GM12801 (cell line): ENCODE data around the gene TMEM234.

Source experiments
- TF ChIP-seq, protein P1 (sequence below): IDR thresholded peaks from one replicate; pipeline ENCODE4 v1.5.1; 2011; ENCODE audit warnings: control low read depth; ENCODE audit not compliant: insufficient read length; ENCODE audit errors: extremely low read depth

TMEM234 gene

DNA sequence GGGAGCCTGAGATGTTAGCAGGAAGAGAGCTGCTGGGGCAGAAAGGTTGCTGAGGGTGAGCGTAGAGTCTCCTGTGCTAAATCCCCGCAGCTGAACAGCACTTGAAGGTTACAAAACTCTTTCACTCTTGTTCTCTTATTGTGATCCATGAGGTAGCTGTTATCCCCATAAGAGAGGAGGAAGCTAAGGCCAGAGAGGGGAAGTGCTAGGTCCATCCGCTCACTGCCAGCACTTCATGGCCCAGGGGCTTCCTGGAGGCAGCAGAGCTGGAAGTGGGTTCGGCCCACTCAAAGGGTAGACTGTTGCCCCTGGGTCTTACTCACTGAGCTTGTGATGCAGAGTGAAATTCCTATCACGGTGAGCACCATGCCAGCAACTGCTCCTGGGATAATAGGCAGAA lies 5.6 kb downstream of the TMEM234 start:
- TF ChIP-seq, protein P1, sequence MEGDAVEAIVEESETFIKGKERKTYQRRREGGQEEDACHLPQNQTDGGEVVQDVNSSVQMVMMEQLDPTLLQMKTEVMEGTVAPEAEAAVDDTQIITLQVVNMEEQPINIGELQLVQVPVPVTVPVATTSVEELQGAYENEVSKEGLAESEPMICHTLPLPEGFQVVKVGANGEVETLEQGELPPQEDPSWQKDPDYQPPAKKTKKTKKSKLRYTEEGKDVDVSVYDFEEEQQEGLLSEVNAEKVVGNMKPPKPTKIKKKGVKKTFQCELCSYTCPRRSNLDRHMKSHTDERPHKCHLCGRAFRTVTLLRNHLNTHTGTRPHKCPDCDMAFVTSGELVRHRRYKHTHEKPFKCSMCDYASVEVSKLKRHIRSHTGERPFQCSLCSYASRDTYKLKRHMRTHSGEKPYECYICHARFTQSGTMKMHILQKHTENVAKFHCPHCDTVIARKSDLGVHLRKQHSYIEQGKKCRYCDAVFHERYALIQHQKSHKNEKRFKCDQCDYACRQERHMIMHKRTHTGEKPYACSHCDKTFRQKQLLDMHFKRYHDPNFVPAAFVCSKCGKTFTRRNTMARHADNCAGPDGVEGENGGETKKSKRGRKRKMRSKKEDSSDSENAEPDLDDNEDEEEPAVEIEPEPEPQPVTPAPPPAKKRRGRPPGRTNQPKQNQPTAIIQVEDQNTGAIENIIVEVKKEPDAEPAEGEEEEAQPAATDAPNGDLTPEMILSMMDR: no peak

- TF ChIP-seq, protein P1: no peak
Observed at GRCh38 chr1:32215629-32216480, 6.3 kb downstream of the TMEM234 start.

DNA sequence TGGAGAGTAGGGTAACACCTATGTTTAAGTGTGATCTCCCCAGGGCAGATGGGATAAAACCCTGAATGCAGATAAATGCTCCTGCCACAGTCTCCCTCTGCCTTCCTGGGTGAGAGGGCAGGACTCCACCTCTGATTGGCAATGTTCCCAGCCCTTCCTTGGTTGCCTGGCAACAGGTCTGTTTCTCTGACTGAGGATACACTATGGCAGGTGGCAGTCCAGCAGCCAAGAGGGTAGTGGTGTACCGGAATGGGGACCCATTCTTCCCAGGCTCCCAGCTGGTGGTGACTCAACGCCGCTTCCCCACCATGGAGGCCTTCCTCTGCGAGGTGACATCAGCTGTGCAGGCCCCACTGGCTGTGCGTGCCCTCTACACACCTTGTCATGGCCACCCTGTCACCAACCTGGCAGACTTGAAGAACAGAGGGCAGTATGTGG lies 13.2 kb downstream of the TMEM234 start, which contains the start of gene DCDC2B:
Gene DCDC2B, plus strand, starts transcription at position 199 of the 438 bp plus-strand sequence. Its CDS starts 5 bp downstream, at position 204.
- TF ChIP-seq, protein P1: no peak

DNA sequence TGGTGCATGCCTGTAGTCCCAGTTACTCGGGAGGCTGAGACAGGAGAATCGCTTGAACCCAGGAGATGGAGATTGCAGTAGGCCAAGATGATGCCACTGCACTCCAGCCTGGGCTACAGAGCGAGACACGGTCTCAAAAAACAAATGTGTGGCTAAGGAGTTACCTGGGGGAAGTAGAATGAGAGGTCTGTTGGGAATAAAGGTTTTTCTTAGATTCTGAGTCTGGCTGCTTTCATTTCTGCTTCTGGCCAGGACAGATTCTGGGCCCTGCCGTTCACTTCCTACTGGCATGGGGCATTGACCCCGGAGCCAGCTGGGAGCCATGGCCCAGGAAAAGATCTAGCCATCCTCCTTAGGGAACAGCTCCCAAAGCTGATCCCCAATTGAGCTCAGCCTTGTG lies 13.7 kb downstream of the TMEM234 start:
- TF ChIP-seq, protein P1: no peak

DNA sequence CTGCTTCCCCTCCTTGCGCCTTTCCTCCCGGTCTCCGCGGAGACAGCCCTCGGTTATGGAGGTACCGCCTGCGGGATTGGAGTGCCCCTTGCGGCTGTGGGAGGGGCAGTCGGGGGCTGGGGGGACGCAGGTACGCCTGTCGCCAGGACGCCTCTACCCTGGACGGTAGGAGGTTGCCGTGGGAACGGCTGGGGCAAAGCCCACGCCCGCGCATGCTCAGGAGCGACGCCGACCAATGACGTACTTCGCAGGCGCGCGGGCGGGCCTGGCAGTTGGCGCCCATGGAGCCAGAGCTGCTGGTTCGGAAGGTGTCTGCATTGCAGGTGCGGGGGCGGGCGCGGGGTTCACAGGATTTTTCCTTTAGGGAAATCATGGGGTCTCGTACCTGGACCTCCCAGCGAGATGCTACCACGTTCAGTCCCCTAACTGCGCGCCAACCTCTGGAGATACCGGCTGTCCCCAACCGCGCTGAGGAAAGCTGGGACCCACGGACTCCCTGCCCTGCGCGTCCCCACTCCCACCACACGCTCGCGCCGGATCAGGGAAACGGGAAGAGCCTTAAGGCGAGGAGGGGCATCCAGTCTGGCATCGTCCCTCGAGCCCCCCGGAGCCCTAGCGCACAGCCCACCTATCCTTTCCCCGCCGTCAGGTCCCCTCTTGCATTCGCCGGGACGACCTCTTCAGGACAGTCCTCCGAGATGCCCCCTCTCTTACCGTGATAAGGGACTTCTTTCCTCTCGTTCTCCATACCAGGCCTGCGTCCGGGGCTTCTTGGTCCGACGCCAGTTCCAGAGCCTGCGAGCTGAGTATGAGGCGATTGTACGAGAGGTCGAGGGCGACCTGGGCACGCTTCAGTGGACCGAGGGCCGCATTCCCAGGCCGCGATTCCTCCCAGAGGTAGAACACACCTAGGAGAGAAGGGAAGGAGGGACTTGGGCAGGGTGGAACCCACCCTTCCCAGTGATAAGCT lies 16.5 kb downstream of the TMEM234 start, which contains the start of gene IQCC:
Gene IQCC, plus strand, starts transcription at position 271 of the 970 bp plus-strand sequence. Its CDS starts 11 bp downstream, at position 282.
- TF ChIP-seq, protein P1: no peak

- TF ChIP-seq, protein P1: no peak
Observed at GRCh38 chr1:32204943-32205361, 17.2 kb downstream of the TMEM234 start.
